Type B pancreatic cell (in vitro differentiated cells): Measurements from ENCODE around the gene TBPL1. TPM values are rescaled to one million over a fixed set of nuclear protein-coding genes. Genes with fewer than 3 reads are reported as not detected.

Experiments used
- DNase-seq: peaks from one replicate; pipeline ENCODE4 v3.0.0; 2021; ENCODE audit warnings: mixed read lengths; ENCODE audit not compliant: unreplicated experiment; ENCODE audit errors: extremely low spot score
- H3K27ac Mint-ChIP-seq: 2 replicates; pipeline ENCODE4 v1.8.0; 2021; ENCODE audit warnings: mild to moderate bottlenecking, mixed read lengths
- H3K27me3 Mint-ChIP-seq: 2 replicates; pipeline ENCODE4 v1.8.0; 2021; ENCODE audit warnings: mixed read lengths
- H3K36me3 Mint-ChIP-seq: 2 replicates; pipeline ENCODE4 v1.8.0; 2021; ENCODE audit warnings: mixed read lengths
- H3K4me1 Mint-ChIP-seq: one replicate; pipeline ENCODE4 v1.8.0; 2021; ENCODE audit warnings: mixed read lengths; ENCODE audit not compliant: unreplicated experiment
- H3K4me3 Mint-ChIP-seq: 2 replicates; pipeline ENCODE4 v1.8.0; 2021; ENCODE audit warnings: mild to moderate bottlenecking, mixed read lengths
- H3K9me3 Mint-ChIP-seq: 2 replicates; pipeline ENCODE4 v1.8.0; 2021; ENCODE audit warnings: mixed read lengths
- CTCF ChIP-seq: fragments of 200-600 bp; sonication (generic); conservative IDR thresholded peaks from 2 replicates; pipeline ENCODE4 v1.5.0; 2021; ENCODE audit warnings: antibody characterized with exemption, mild to moderate bottlenecking
- total RNA-seq: library from RNA; stranded (reverse); gene quantifications from 2 replicates; pipeline ENCODE4 v1.2.1, GENCODE V29; 2021; ENCODE audit warnings: low replicate concordance

TBPL1 gene
- total RNA-seq, 1 donor from 2014 or later: 35.5 TPM

GRCh38 chr6:134014588-134015137 lies 61.6 kb downstream of the TBPL1 start:
- TF ChIP-seq CTCF: no peak
- H3K36me3 Mint-ChIP-seq: no peaks in the 10 kb centered on the region
- H3K27me3 Mint-ChIP-seq: no peaks in the 10 kb centered on the region
- DNase-seq: no peak
- H3K4me3 Mint-ChIP-seq: no peak overlapping the region
- no peaks in the 10 kb centered on the region for H3K9me3 Mint-ChIP-seq
- H3K4me1 Mint-ChIP-seq: peaks cover 5% of the 10 kb centered on the region
- no peak overlapping the region for H3K27ac Mint-ChIP-seq

- no peak for DNase-seq
- Mint-ChIP-seq H3K9me3 (no peaks in the 10 kb centered on the region), H3K4me1 (peaks cover 5% of the 10 kb centered on the region), H3K36me3 (no peaks in the 10 kb centered on the region), H3K4me3 (no peak overlapping the region), H3K27me3 (no peaks in the 10 kb centered on the region), H3K27ac (no peak overlapping the region)
- no peak for TF ChIP-seq CTCF
Observed at GRCh38 chr6:134015719-134016557, 62.9 kb downstream of the TBPL1 start.

GRCh38 chr6:134016558-134016814 lies 63.5 kb downstream of the TBPL1 start:
- H3K27me3 Mint-ChIP-seq: no peaks in the 10 kb centered on the region
- DNase-seq: no peak
- H3K36me3 Mint-ChIP-seq: no peaks in the 10 kb centered on the region
- H3K4me1 Mint-ChIP-seq: peaks cover 5% of the 10 kb centered on the region
- H3K4me3 Mint-ChIP-seq: no peak overlapping the region
- no peak for TF ChIP-seq CTCF
- no peaks in the 10 kb centered on the region for H3K9me3 Mint-ChIP-seq
- H3K27ac Mint-ChIP-seq: no peak overlapping the region

GRCh38 chr6:134020071-134020470 lies 67.0 kb downstream of the TBPL1 start:
- DNase-seq: no peak
- Mint-ChIP-seq H3K36me3 (peaks cover 6% of the 10 kb centered on the region), H3K27me3 (no peaks in the 10 kb centered on the region), H3K4me1 (peaks cover 5% of the 10 kb centered on the region), H3K27ac (no peak overlapping the region), H3K9me3 (no peaks in the 10 kb centered on the region), H3K4me3 (no peak overlapping the region)
- TF ChIP-seq CTCF: no peak

GRCh38 chr6:134020543-134020942 lies 67.5 kb downstream of the TBPL1 start:
- H3K36me3 Mint-ChIP-seq: peaks cover 6% of the 10 kb centered on the region
- H3K4me1 Mint-ChIP-seq: peaks cover 5% of the 10 kb centered on the region
- H3K9me3 Mint-ChIP-seq: no peaks in the 10 kb centered on the region
- no peak overlapping the region for H3K4me3 Mint-ChIP-seq
- no peaks in the 10 kb centered on the region for H3K27me3 Mint-ChIP-seq
- no peak for DNase-seq
- H3K27ac Mint-ChIP-seq: no peak overlapping the region
- no peak for TF ChIP-seq CTCF
